LHCN-M2 (cell line): Measurements from ENCODE around the gene PRPF40A. TPM values are rescaled to one million over a fixed set of nuclear protein-coding genes. Genes with fewer than 3 reads are reported as not detected.

ENCODE experiments used
- DNase-seq: peaks from one replicate; pipeline ENCODE4 v3.0.0-alpha.2; 2012; ENCODE audit warnings: low read depth
- total RNA-seq: library from RNA; depleted of rRNA; stranded (reverse); fragments of >200 nt; gene quantifications from 2 replicates; pipeline ENCODE4 v1.2.3, GENCODE V29; 2014

Gene PRPF40A
- total RNA-seq, 1 experiment from 2014 or later, result 133 TPM

- DNase-seq, result no peak
These were observed 65.4 kb downstream of the PRPF40A start for GRCh38 chr2:152651834-152652233.

- no peak for DNase-seq
These were observed 66.4 kb downstream of the PRPF40A start for GRCh38 chr2:152650768-152651371.

GRCh38 chr2:152649997-152650396 is 67.3 kb downstream of the PRPF40A start:
- DNase-seq, result no peak

GRCh38 chr2:152648336-152648735 is 68.9 kb downstream of the PRPF40A start:
- DNase-seq, result peak; percentile 10

GRCh38 chr2:152647552-152647951 is 69.7 kb downstream of the PRPF40A start:
- DNase-seq, result peak; percentile 11

GRCh38 chr2:152646775-152647174 is 70.5 kb downstream of the PRPF40A start:
- peak; percentile 71 for DNase-seq

- DNase-seq, result no peak
These were observed 71.0 kb downstream of the PRPF40A start for GRCh38 chr2:152646264-152646663.

- no peak for DNase-seq
These were observed 72.9 kb downstream of the PRPF40A start for GRCh38 chr2:152644189-152644873.

GRCh38 chr2:152638590-152638989 is 78.7 kb downstream of the PRPF40A start:
- DNase-seq, result no peak

GRCh38 chr2:152638056-152638455 is 79.2 kb downstream of the PRPF40A start:
- no peak for DNase-seq

- DNase-seq, result no peak
These were observed 80.0 kb downstream of the PRPF40A start for GRCh38 chr2:152637251-152637650.

- DNase-seq, result peak; percentile 49
These were observed 81.5 kb downstream of the PRPF40A start for GRCh38 chr2:152635635-152636298.

- no peak for DNase-seq
These were observed 84.5 kb downstream of the PRPF40A start for GRCh38 chr2:152632736-152633135.

- DNase-seq, result no peak
These were observed 86.8 kb downstream of the PRPF40A start for GRCh38 chr2:152630466-152630865.

- no peak for DNase-seq
These were observed 88.1 kb downstream of the PRPF40A start for GRCh38 chr2:152629202-152629601.

GRCh38 chr2:152627351-152627957 is 89.8 kb downstream of the PRPF40A start:
- peak; percentile 52 for DNase-seq

- no peak for DNase-seq
These were observed 90.3 kb downstream of the PRPF40A start for GRCh38 chr2:152626911-152627339.

- no peak for DNase-seq
These were observed 92.5 kb downstream of the PRPF40A start for GRCh38 chr2:152624805-152625204.

GRCh38 chr2:152623775-152624174 is 93.5 kb downstream of the PRPF40A start:
- no peak for DNase-seq

- no peak for DNase-seq
These were observed 94.1 kb downstream of the PRPF40A start for GRCh38 chr2:152623076-152623740.

GRCh38 chr2:152622219-152622618 is 95.0 kb downstream of the PRPF40A start:
- no peak for DNase-seq

GRCh38 chr2:152620985-152621384 is 96.3 kb downstream of the PRPF40A start:
- DNase-seq, result no peak
